GM19438 (cell line): ENCODE data around the gene ZNF32.

ENCODE experiments used
- ATAC-seq: cut with Tn5 transposase; IDR thresholded peaks from one replicate; pipeline ENCODE4 v1.9.1; 2021; ENCODE audit warnings: low read depth; ENCODE audit not compliant: unreplicated experiment

Gene ZNF32

GRCh38 chr10:43681721-43682120, 33.0 kb upstream of the ZNF32 start:
- no peak for ATAC-seq

- no peak for ATAC-seq
These were observed 32.5 kb upstream of the ZNF32 start for GRCh38 chr10:43681220-43681619.

GRCh38 chr10:43680035-43680434, 31.4 kb upstream of the ZNF32 start:
- no peak for ATAC-seq

GRCh38 chr10:43679509-43679908, 30.8 kb upstream of the ZNF32 start:
- no peak for ATAC-seq

GRCh38 chr10:43678654-43679053, 30.0 kb upstream of the ZNF32 start:
- no peak for ATAC-seq

GRCh38 chr10:43676901-43677300, 28.2 kb upstream of the ZNF32 start:
- no peak for ATAC-seq

- no peak for ATAC-seq
These were observed 27.6 kb upstream of the ZNF32 start for GRCh38 chr10:43676331-43676730.

GRCh38 chr10:43674553-43675210, 26.0 kb upstream of the ZNF32 start:
- ATAC-seq: no peak

GRCh38 chr10:43673471-43673870, 24.8 kb upstream of the ZNF32 start:
- no peak for ATAC-seq

- peak; percentile 64 for ATAC-seq
These were observed 23.2 kb upstream of the ZNF32 start for GRCh38 chr10:43671659-43672531.

GRCh38 chr10:43669386-43669785, 20.7 kb upstream of the ZNF32 start:
- no peak for ATAC-seq

GRCh38 chr10:43667761-43668386, 19.2 kb upstream of the ZNF32 start:
- no peak for ATAC-seq

GRCh38 chr10:43667317-43667731, 18.6 kb upstream of the ZNF32 start:
- ATAC-seq: peak; percentile 58

GRCh38 chr10:43666552-43666951, 17.9 kb upstream of the ZNF32 start:
- ATAC-seq: no peak

- ATAC-seq: no peak
These were observed 16.4 kb upstream of the ZNF32 start for GRCh38 chr10:43665054-43665453.

- ATAC-seq: no peak
These were observed 9.5 kb upstream of the ZNF32 start for GRCh38 chr10:43658227-43658626.

GRCh38 chr10:43655311-43655710, 6.6 kb upstream of the ZNF32 start:
- no peak for ATAC-seq

GRCh38 chr10:43653746-43654145, 5.1 kb upstream of the ZNF32 start:
- ATAC-seq: no peak

- ATAC-seq: no peak
These were observed 473 bp upstream of the ZNF32 start for GRCh38 chr10:43649185-43649523.

- no peak for ATAC-seq
These were observed 635 bp downstream of the ZNF32 start for GRCh38 chr10:43648095-43648397.

GRCh38 chr10:43647576-43647975, 1.1 kb downstream of the ZNF32 start:
- ATAC-seq: no peak

GRCh38 chr10:43645866-43646265, 2.8 kb downstream of the ZNF32 start:
- ATAC-seq: no peak
